Measurements from ENCODE around the gene SPPL2C. TPM values are rescaled to one million over a fixed set of nuclear protein-coding genes. Genes with fewer than 3 reads are reported as not detected.

SPPL2C gene
- total RNA-seq, 1 experiment from 2014 or later = not detected

GRCh38 chr17:45824901-45825492 is 19.7 kb upstream of the SPPL2C start:
- TF ChIP-seq OVOL2 (CRISPR knock-in tag; IDR thresholded peaks at IDR 0.05; ENCODE audit: borderline replicate concordance) (no peak), CREB1 (CRISPR knock-in tag; IDR thresholded peaks at IDR 0.05) (no peak), IRF2 (CRISPR knock-in tag; IDR thresholded peaks at IDR 0.05; ENCODE audit: borderline replicate concordance, low read depth) (no peak), USF2 (CRISPR knock-in tag; IDR thresholded peaks at IDR 0.05) (no peak), IRF1 (CRISPR knock-in tag; IDR thresholded peaks at IDR 0.05) (no peak), TEAD4 (CRISPR knock-in tag; IDR thresholded peaks at IDR 0.05) (no peak)
- TF ChIP-seq, protein P1, sequence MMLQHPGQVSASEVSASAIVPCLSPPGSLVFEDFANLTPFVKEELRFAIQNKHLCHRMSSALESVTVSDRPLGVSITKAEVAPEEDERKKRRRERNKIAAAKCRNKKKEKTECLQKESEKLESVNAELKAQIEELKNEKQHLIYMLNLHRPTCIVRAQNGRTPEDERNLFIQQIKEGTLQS (CRISPR knock-in tag; conservative IDR thresholded peaks at IDR 0.05) = no peak
- TF ChIP-seq, protein P2, sequence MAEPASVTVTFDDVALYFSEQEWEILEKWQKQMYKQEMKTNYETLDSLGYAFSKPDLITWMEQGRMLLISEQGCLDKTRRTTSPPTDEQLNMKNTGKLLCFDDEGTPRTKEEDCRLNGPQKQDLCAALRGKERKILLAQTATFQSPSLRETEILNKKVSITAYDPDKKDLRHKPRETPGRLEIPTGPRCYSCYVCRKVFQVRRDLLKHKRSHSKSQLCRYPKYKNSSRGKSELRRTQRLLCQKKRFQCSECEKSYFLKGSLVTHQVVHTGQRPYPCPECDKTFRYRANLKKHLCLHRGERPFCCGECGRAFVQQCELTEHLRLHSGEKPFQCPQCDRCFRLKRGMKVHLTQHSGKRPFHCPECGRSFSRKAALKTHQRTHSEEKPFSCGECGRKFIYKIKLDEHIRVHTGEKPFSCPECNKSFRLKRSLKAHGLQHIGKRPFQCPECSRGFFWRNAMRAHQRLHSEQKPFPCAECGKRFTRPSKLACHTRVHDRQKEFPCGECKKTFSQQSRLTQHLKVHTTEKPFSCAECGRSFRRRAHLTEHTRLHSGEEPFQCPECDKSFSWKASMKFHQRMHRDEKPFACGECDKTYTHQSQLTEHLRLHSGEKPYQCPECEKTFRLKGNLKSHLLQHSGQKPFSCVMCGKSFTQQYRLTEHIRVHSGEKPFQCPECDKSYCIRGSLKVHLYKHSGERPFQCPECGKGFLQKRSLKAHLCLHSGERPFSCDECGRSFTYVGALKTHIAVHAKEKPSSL (CRISPR knock-in tag; conservative IDR thresholded peaks at IDR 0.05) = no peak
- TF ChIP-seq, protein P3, sequence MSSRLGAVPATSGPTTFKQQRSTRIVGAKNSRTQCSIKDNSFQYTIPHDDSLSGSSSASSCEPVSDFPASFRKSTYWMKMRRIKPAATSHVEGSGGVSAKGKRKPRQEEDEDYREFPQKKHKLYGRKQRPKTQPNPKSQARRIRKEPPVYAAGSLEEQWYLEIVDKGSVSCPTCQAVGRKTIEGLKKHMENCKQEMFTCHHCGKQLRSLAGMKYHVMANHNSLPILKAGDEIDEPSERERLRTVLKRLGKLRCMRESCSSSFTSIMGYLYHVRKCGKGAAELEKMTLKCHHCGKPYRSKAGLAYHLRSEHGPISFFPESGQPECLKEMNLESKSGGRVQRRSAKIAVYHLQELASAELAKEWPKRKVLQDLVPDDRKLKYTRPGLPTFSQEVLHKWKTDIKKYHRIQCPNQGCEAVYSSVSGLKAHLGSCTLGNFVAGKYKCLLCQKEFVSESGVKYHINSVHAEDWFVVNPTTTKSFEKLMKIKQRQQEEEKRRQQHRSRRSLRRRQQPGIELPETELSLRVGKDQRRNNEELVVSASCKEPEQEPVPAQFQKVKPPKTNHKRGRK (CRISPR knock-in tag; IDR thresholded peaks at IDR 0.05; ENCODE audit: borderline replicate concordance) = no peak

DNA sequence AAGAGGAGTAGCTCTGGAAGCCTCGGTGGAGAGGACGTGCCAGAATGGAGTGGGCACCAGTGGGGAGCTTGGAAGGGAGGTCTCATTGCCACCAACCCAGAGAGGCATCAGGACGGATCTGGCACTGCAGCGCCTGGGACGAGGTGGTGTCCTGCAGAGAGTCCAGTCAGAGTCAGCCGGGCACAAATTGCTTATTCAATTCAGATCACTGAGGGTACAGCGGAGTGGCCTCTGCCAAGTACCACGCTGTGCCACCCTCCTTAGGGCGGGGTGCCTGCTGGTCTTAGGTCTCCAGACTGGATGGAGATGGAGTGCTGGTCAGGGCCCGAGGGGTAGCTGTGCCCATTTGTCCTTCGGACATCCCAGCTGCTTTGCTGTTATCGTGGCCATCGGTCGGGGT is 18.9 kb upstream of the SPPL2C start:
- Mint-ChIP-seq H3K27ac (no peak overlapping the region), H3K36me3 (no peaks in the 10 kb centered on the region), H3K27me3 (ENCODE audit: low read depth) (no peaks in the 10 kb centered on the region), H3K4me1 (no peaks in the 10 kb centered on the region), H3K4me3 (no peak overlapping the region), H3K9me3 (no peaks in the 10 kb centered on the region)
- POLR2A ChIA-PET = interaction anchor here (0.6 kb wide), 1 partner anchor 1462 kb away, joined by 7 read pairs; no protein-coding TSS in a partner anchor
- DNase-seq (ENCODE audit: low spot score) (no peak), ATAC-seq (no peak)
- CTCF ChIA-PET = interaction anchor here (2.2 to 2.8 kb wide), 2 partner anchors 12 to 185 kb away, joined by 8 to 15 read pairs; no protein-coding TSS in a partner anchor
- TF ChIP-seq ZNF317 (CRISPR knock-in tag; IDR thresholded peaks at IDR 0.05; ENCODE audit: borderline replicate concordance, low read depth) (no peak), E2F1 (CRISPR knock-in tag; IDR thresholded peaks at IDR 0.05) (no peak), ZNF416 (CRISPR knock-in tag; IDR thresholded peaks at IDR 0.05) (no peak), ZMAT4 (CRISPR knock-in tag; IDR thresholded peaks at IDR 0.05) (no peak), HMGXB4 (CRISPR knock-in tag; IDR thresholded peaks at IDR 0.05) (no peak), ELF4 (CRISPR knock-in tag; IDR thresholded peaks at IDR 0.05; ENCODE audit: low read depth) (no peak), ZNF232 (CRISPR knock-in tag; IDR thresholded peaks at IDR 0.05) (no peak), FOXJ3 (CRISPR knock-in tag; IDR thresholded peaks at IDR 0.05; ENCODE audit: borderline replicate concordance) (no peak), NR3C1 (CRISPR knock-in tag; conservative IDR thresholded peaks at IDR 0.05; ENCODE audit: low read depth) (no peak), RELA (CRISPR knock-in tag; IDR thresholded peaks at IDR 0.05; ENCODE audit: borderline replicate concordance) (no peak)
- TF ChIP-seq, protein P4, sequence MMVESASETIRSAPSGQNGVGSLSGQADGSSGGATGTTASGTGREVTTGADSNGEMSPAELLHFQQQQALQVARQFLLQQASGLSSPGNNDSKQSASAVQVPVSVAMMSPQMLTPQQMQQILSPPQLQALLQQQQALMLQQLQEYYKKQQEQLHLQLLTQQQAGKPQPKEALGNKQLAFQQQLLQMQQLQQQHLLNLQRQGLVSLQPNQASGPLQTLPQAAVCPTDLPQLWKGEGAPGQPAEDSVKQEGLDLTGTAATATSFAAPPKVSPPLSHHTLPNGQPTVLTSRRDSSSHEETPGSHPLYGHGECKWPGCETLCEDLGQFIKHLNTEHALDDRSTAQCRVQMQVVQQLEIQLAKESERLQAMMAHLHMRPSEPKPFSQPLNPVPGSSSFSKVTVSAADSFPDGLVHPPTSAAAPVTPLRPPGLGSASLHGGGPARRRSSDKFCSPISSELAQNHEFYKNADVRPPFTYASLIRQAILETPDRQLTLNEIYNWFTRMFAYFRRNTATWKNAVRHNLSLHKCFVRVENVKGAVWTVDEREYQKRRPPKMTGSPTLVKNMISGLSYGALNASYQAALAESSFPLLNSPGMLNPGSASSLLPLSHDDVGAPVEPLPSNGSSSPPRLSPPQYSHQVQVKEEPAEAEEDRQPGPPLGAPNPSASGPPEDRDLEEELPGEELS (CRISPR knock-in tag; IDR thresholded peaks at IDR 0.05) = no peak
- TF ChIP-seq, protein P5, sequence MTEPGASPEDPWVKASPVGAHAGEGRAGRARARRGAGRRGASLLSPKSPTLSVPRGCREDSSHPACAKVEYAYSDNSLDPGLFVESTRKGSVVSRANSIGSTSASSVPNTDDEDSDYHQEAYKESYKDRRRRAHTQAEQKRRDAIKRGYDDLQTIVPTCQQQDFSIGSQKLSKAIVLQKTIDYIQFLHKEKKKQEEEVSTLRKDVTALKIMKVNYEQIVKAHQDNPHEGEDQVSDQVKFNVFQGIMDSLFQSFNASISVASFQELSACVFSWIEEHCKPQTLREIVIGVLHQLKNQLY (CRISPR knock-in tag; IDR thresholded peaks at IDR 0.05) = no peak

More at GRCh38 chr17:45824901-45825492, 19.7 kb upstream of the SPPL2C start:
- DNase-seq (ENCODE audit: low spot score) = no peak
- H3K36me3 Mint-ChIP-seq = no peaks in the 10 kb centered on the region
- H3K27me3 Mint-ChIP-seq (ENCODE audit: low read depth) = no peaks in the 10 kb centered on the region
- no peak overlapping the region for H3K27ac Mint-ChIP-seq
- no peak overlapping the region for H3K4me3 Mint-ChIP-seq
- POLR2A ChIA-PET = interaction anchor here (0.6 kb wide), 1 partner anchor 1461 kb away, joined by 7 read pairs; no protein-coding TSS in a partner anchor
- H3K4me1 Mint-ChIP-seq = no peaks in the 10 kb centered on the region
- CTCF ChIA-PET = no interaction called here
- no peak for ATAC-seq
- no peaks in the 10 kb centered on the region for H3K9me3 Mint-ChIP-seq
